Activated CD4-positive, alpha-beta T cell treated with anti-CD3 and anti-CD28 coated beads, Interleukin-10, Interleukin-2, amounts not matched to agents 100 ng/mL and 50 ng/mL, durations not matched to agents 16 hours and 8 hours (primary cell): ENCODE results near the gene WNT9B.

Experiments
- DNase-seq: peaks from one replicate; pipeline ENCODE4 v3.0.0-alpha.2; 2020

Gene WNT9B

DNA sequence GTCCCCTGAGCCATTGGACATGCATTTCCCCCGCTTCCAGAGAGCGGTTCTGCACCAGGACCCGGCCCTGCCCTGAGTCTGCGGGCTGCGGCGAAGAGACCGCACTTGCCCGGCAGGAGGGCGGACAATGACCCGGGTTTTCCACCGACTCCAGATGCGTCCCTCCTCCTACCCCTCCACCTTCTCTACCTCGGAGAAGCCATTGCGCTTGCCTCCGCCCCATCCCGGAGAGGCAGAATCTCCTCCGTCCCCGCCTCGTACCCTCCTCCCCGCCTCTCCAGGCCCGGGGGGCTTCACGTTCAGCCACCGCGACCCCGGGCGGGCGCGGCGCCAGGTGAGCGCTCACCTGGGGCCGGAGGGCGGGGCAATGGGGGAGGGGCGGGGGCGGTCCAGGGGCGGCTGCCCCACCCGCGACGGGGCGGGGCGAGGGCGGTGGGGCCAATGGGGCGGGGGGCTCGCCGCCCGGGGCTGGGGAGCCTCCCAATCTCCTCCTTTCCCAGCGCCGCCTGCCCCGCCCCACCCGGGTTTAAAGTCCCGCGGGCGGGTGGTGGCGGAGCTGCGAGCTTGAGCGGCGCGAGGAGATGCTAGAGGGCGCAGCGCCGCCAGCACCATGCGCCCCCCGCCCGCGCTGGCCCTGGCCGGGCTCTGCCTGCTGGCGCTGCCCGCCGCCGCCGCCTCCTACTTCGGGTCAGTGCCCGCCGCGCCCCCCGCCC lies at the start of gene WNT9B:
Gene WNT9B, plus strand, starts transcription at position 555 of the 713 bp plus-strand sequence. Its CDS starts 56 bp downstream, at position 611.
- no peak for DNase-seq

DNA sequence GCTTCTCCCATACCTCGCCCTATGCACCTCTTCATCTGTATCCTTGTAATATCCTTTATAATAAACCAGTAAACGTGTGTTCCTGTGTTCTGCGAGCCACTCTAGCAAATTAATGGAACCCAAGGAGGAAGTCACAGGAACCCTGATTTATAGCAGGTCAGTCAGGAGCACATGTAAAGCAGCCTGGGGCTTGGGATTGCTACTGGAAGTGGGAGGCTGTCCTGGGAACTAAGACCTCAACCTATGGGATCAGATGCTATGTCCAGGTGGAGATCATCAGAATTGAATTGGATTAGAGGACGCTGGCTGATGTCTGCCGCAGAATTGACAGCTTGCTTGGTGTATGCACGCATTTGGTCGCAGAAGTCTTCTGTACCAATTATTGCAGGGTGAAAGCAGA lies 48.6 kb upstream of the WNT9B start:
- DNase-seq = no peak

DNA sequence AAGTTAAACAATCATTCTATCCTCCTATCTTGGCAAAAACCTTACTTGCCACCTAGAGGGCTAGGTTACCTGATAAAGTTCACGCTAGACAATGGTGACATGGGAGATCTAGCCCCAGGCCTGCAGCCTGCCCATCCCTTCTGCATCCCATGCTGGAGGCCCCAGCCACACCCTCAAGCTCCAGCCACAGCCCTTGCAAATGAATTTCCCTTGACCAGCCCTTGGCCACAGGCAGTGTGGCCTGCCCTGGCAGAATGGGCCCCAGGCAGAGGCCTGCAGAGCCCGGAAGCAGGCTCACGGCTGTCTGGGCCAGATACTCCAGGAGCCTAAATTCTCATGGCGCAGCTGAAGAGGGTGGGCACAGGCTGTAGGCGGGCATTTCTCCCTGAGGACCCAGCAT lies 47.8 kb upstream of the WNT9B start:
- DNase-seq = no peak

GRCh38 chr17:46805771-46806170 lies 45.6 kb upstream of the WNT9B start:
- DNase-seq = no peak

DNA sequence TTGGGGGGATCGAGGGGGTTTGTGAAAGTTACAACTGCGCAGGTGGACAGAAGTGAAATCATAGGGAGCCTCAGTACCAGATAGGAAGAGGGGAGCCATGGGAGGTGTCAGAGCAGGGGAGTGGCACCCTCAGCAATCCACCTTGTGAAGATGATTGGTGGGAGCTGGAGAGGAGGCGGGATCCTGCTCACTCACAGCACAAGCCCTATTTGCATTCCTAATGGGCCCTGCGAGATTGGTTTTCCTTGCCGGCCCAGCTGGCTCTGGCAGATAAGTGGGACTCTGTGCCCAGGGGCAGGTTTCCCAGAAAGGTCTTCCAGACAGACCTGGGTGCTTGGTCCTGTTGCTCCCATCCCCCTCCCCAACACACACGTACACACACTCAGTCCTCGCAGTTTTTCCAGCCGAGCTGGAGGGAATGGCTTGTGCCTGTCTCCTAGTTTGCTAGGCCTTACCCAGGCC lies 42.2 kb upstream of the WNT9B start:
- no peak for DNase-seq

GRCh38 chr17:46810837-46811236 lies 40.5 kb upstream of the WNT9B start:
- no peak for DNase-seq

DNA sequence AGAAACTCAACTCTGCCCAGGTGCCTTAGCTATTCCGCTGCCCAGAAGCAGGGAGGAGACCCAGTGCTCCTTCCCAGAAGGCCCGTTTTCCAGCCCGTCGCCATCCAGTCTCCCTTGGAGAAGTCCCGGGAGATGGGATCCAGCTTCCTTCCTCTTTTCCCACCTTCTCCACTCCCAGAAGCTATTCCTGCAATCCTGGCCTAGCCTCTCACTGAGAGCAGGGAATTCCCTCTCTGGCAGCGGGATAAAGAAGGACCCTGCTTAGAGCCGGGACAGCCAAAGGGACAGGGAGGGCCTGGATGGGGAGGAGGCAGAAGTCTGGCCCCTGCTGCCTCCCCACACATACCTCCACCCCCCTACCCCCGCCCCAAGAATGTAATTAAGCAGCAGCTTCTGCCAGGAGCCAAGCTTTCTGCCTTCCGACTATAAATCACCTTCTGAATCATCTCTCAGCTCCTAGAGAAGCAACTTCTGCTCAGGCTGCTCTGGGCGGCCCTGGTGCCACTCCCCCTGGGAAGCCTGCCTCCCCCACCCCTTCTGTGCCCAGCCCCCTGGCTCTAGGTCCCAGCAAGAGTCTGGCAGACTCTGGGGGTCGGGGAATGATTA lies 39.3 kb upstream of the WNT9B start:
- DNase-seq = no peak

DNA sequence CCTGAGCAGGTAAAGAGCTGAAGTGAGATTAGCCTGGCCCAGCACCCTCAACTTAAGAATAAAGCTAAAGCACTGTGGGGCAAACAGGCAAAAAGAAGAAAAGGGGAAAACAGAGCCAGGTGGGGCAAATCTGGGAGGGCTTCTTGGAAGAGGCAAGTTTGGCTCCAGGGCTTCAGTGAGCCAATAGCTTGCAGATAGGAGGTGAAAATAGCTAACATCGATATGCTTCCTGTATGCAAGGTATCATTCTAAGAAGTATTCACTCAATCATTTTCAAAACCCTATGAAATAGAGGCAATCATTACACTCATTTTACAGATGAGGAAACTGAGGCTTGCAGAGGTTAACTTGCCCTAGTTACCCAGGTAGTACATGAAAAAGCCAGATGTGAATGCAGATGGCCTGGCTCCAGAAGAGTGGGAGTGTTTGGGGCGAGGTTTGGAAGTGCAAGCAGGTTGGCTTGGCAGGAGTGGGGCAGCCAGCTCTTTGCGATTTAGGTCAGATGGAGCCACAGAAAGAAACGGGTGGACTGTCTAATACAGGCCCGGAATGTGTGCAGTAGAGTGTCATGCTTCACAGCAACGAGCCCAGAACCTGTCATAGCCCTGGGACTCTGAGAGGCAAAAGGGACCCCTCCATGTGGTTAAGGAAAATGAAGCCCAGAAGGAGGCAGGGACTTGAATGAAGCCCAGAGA lies 38.6 kb upstream of the WNT9B start:
- DNase-seq = no peak

GRCh38 chr17:46813920-46814319 lies 37.5 kb upstream of the WNT9B start:
- DNase-seq = no peak

DNA sequence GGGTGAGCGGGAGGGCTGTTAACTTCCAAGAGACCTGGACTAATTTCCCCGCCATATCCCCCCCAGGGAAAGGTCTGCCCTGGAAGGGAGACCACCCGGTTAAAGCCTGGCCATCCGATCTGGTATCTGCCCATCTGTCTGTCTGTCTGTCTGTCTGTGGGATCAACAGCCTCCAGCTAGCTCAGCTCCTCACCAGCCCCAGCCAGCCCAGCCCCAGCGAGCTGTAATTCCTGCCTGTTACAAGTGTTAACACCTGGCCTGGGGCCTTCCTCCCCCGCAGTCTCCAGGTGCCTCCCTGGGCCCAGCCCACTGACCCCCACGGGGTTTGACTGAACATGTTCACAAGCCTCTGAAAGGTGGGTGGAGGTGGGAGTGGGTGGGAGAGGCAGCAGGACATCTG lies 36.9 kb upstream of the WNT9B start:
- no peak for DNase-seq

- no peak for DNase-seq
These were observed 35.7 kb upstream of the WNT9B start for GRCh38 chr17:46815474-46816353.

GRCh38 chr17:46817151-46817900 lies 34.1 kb upstream of the WNT9B start:
- DNase-seq = no peak

GRCh38 chr17:46817901-46818209 lies 33.5 kb upstream of the WNT9B start:
- no peak for DNase-seq

DNA sequence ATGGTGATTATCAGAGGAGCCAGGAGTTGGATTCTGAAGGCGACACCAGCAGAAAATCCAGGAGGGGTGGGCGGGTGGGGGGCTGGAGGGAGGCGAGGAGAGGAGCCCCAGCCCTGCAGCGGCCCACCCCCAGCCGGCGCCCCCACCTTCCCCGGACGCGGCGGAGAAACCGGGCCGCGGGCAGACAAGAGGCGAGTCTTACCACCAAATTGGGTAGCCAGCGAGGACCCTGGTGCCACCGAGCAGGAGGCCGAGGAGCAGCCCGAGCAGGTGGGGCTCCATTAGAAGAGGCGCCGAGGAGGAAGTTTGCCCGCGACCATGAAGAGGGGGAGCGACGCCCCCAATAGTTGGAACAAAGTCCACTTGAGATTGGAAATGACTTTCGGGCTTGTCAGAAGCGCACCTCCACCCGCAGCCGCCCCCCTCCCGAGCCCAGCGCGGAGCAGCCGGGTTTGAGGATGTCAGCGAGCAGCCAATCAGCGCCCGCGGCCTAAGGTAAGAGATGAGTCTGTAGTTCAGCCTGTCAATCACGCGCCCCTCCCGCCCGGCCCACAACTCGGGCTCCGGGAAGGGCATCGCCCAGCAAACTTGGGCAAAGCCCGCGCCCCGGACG lies 33.0 kb upstream of the WNT9B start, which contains the start of gene WNT3:
Gene WNT3, minus strand, starts transcription at position 377 of the 613 bp plus-strand sequence. Its CDS starts 95 bp downstream, at position 282.
- peak; percentile 62 for DNase-seq

DNA sequence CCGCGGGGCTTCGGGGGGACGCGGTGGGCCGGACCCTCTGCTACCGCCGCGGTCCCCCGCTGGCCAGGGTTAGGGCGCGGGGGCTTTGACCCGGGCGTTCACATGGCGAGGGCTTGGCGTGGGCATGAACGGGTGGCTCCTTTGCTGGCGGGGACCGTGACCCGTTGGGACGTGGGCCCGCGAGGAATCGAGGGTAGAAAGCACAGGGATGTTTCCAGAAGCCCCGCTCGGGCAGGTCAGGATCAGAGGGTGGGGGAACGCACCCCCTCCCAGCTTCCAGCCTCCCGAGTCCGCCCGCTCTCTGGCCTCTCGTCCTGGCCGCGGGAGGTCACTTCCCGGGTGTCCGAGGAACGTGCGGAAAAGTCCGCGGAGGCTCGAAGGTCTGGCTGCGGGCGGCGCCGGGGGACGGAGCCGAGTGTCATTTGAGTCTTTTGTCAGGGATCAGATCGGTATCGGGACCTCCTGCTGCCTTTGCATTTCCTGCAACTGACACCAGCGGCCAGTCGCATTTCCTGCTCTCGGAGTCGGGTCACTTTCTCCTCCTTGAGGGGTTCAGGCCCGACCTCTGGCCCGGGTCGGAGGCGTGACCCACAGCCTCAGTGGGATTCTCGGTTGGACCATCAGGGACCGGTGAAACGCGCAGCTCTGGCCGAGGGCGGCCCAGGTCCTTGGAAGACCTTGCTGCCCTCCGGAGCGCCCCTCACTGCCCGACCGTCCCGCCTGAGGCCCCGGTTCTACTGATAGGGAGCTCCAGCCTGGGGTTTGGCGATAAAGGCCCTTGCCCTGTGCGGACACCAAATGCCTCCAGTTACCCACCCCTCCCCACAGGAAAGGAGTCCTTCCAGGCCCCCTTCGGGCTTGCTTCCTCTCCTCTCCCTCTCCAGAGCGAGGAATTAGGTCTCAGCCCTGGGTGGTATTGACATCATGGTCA lies 32.2 kb upstream of the WNT9B start:
- peak; percentile 13 for DNase-seq

- no peak for DNase-seq
These were observed 31.5 kb upstream of the WNT9B start for GRCh38 chr17:46819906-46820351.

DNA sequence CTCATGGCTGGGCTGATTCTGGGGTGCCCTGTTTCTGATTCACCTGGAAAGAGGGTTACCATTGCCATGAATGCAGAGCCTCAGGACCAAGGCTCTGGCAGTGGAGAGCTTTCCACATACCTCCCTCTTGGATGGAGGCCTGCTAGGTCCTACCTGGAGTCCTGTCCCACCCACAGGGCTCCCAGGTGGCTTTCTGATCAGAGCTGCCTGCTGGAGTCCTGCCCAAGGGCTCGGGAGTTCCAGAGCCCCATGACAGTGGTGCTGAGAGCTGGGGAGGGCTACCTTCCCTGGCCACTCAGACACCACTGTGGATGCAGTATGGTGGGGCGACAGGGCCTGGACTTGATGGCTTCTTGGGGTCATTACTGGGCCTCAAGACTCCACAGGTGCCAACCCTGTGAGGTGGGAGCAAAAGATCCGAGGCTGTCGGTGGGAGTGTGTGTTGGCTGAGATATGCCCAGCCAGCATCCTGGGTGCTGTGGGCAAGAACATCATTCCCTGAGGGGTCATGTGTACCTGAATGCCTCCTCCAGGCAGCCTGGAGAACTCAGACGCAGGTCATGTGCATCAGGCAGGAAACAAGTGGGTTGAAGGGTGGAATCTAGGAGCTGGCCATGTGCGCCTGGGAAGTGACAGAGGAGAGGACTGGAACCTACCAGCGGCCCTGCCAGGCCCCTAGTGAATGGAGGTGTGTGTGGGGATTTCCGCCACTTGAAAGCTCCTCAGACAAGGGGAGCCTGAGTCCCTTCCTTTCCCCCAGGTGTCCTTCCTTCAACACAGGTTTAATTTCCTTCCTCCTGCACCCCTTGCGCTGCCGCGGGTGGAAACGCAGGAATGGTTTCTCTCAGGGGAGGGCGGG lies 30.6 kb upstream of the WNT9B start:
- DNase-seq = no peak

- no peak for DNase-seq
These were observed 29.6 kb upstream of the WNT9B start for GRCh38 chr17:46821482-46822387.
